Rectal smooth muscle tissue (tissue), 1 donor: ENCODE results near the gene DHRS7.

Source experiments
- H3K27ac ChIP-seq: one replicate; pipeline ENCODE4 v1.7.0; 2013; ENCODE audit warnings: low read depth, low read length, inconsistent platforms
- H3K27me3 ChIP-seq: one replicate; pipeline ENCODE4 v1.7.0; 2013; ENCODE audit warnings: low read length; ENCODE audit not compliant: control insufficient read depth, insufficient read depth
- H3K36me3 ChIP-seq: one replicate; pipeline ENCODE4 v1.7.0; 2013; ENCODE audit warnings: low read length; ENCODE audit not compliant: control insufficient read depth, insufficient read depth
- H3K4me1 ChIP-seq: one replicate; pipeline ENCODE4 v1.7.0; 2013; ENCODE audit warnings: low read length; ENCODE audit not compliant: control insufficient read depth, insufficient read depth
- H3K4me3 ChIP-seq: one replicate; pipeline ENCODE4 v1.7.0; 2013; ENCODE audit warnings: low read length
- H3K9ac ChIP-seq: one replicate; pipeline ENCODE4 v1.7.0; 2013; ENCODE audit warnings: low read length

DHRS7 gene

GRCh38 chr14:60164712-60165546 is at the start of gene DHRS7:
TSS of gene DHRS7 (minus strand) at chr14:60165398. CDS start at chr14:60165309, 89 bp downstream.
- Histone ChIP-seq H3K27ac (peak within 1 kb of the TSS; percentile 69), H3K36me3 (no peaks in the 10 kb centered on the region), H3K4me1 (peaks cover 10% of the 10 kb centered on the region)

GRCh38 chr14:60214415-60215126 is 49.4 kb upstream of the DHRS7 start:
- H3K4me1 ChIP-seq = peaks cover 27% of the 10 kb centered on the region
- no peaks in the 10 kb centered on the region for H3K36me3 ChIP-seq
- H3K27ac ChIP-seq = peak overlapping the region; percentile 81
- no peaks in the 10 kb centered on the region for H3K27me3 ChIP-seq
- no peak overlapping the region for H3K9ac ChIP-seq
- H3K4me3 ChIP-seq = no peak overlapping the region

More at GRCh38 chr14:60164712-60165546, at the start of gene DHRS7:
- Histone ChIP-seq H3K9ac (peak within 1 kb of the TSS; percentile 46), H3K4me3 (peak within 1 kb of the TSS; percentile 96), H3K27me3 (no peaks in the 10 kb centered on the region)

GRCh38 chr14:60214003-60214402 is 48.8 kb upstream of the DHRS7 start:
- peak overlapping the region; percentile 38 for H3K27ac ChIP-seq
- H3K4me1 ChIP-seq = peaks cover 27% of the 10 kb centered on the region
- no peak overlapping the region for H3K9ac ChIP-seq
- no peaks in the 10 kb centered on the region for H3K36me3 ChIP-seq
- H3K27me3 ChIP-seq = no peaks in the 10 kb centered on the region
- no peak overlapping the region for H3K4me3 ChIP-seq

- H3K9ac ChIP-seq = no peak overlapping the region
- H3K27ac ChIP-seq = no peak overlapping the region
- H3K27me3 ChIP-seq = no peaks in the 10 kb centered on the region
- H3K4me3 ChIP-seq = no peak overlapping the region
- H3K4me1 ChIP-seq = peaks cover 21% of the 10 kb centered on the region
- no peaks in the 10 kb centered on the region for H3K36me3 ChIP-seq
These were observed 47.5 kb upstream of the DHRS7 start for GRCh38 chr14:60212503-60213371.

- Histone ChIP-seq H3K27me3 (no peaks in the 10 kb centered on the region), H3K4me1 (peaks cover 11% of the 10 kb centered on the region), H3K27ac (no peak overlapping the region), H3K9ac (no peak overlapping the region), H3K36me3 (no peaks in the 10 kb centered on the region), H3K4me3 (no peak overlapping the region)
These were observed 46.0 kb upstream of the DHRS7 start for GRCh38 chr14:60211153-60211552.

GRCh38 chr14:60210703-60211102 is 45.5 kb upstream of the DHRS7 start:
- H3K4me3 ChIP-seq = no peak overlapping the region
- H3K4me1 ChIP-seq = peaks cover 10% of the 10 kb centered on the region
- H3K27me3 ChIP-seq = no peaks in the 10 kb centered on the region
- H3K36me3 ChIP-seq = no peaks in the 10 kb centered on the region
- H3K9ac ChIP-seq = no peak overlapping the region
- H3K27ac ChIP-seq = no peak overlapping the region

GRCh38 chr14:60206837-60207533 is 41.8 kb upstream of the DHRS7 start:
- H3K4me3 ChIP-seq = no peak overlapping the region
- no peaks in the 10 kb centered on the region for H3K36me3 ChIP-seq
- no peak overlapping the region for H3K9ac ChIP-seq
- H3K27me3 ChIP-seq = no peaks in the 10 kb centered on the region
- no peak overlapping the region for H3K27ac ChIP-seq
- no peaks in the 10 kb centered on the region for H3K4me1 ChIP-seq

GRCh38 chr14:60206249-60206670 is 41.1 kb upstream of the DHRS7 start:
- H3K4me3 ChIP-seq = no peak overlapping the region
- H3K36me3 ChIP-seq = no peaks in the 10 kb centered on the region
- H3K27me3 ChIP-seq = no peaks in the 10 kb centered on the region
- H3K27ac ChIP-seq = no peak overlapping the region
- H3K4me1 ChIP-seq = no peaks in the 10 kb centered on the region
- H3K9ac ChIP-seq = no peak overlapping the region

GRCh38 chr14:60204843-60205774 is 39.9 kb upstream of the DHRS7 start:
- Histone ChIP-seq H3K27ac (no peak overlapping the region), H3K9ac (no peak overlapping the region), H3K27me3 (no peaks in the 10 kb centered on the region), H3K4me1 (no peaks in the 10 kb centered on the region), H3K4me3 (no peak overlapping the region), H3K36me3 (no peaks in the 10 kb centered on the region)

GRCh38 chr14:60204104-60204842 is 39.1 kb upstream of the DHRS7 start:
- Histone ChIP-seq H3K9ac (no peak overlapping the region), H3K36me3 (no peaks in the 10 kb centered on the region), H3K27ac (no peak overlapping the region), H3K4me1 (no peaks in the 10 kb centered on the region), H3K27me3 (no peaks in the 10 kb centered on the region), H3K4me3 (no peak overlapping the region)
